Epidermal melanocyte (primary cell): ENCODE data around the gene CPS1.
A peak's percentile ranks its signal among the peaks of the same experiment; 100 is the strongest.

Source experiments
- DNase-seq: peaks from one replicate; pipeline ENCODE4 v3.0.0; 2011; ENCODE audit warnings: low spot score; ENCODE audit not compliant: insufficient read length

CPS1 gene

GRCh38 chr2:210546424-210547208 is 9.8 kb upstream of the CPS1 start:
- no peak for DNase-seq

- DNase-seq = no peak
Observed at GRCh38 chr2:210548031-210548430, 8.4 kb upstream of the CPS1 start.

GRCh38 chr2:210548878-210549384 is 7.5 kb upstream of the CPS1 start:
- DNase-seq = no peak

GRCh38 chr2:210551001-210551400 is 5.4 kb upstream of the CPS1 start:
- no peak for DNase-seq

- DNase-seq = no peak
Observed at GRCh38 chr2:210553373-210553772, 3.0 kb upstream of the CPS1 start.

GRCh38 chr2:210555555-210555954 is 844 bp upstream of the CPS1 start:
- DNase-seq = no peak

- DNase-seq = no peak
Observed at GRCh38 chr2:210557721-210558120, 1.3 kb downstream of the CPS1 start.

GRCh38 chr2:210558708-210559107 is 2.3 kb downstream of the CPS1 start:
- no peak for DNase-seq

- DNase-seq = no peak
Observed at GRCh38 chr2:210559182-210559581, 2.8 kb downstream of the CPS1 start.

- DNase-seq = no peak
Observed at GRCh38 chr2:210561475-210561874, 5.1 kb downstream of the CPS1 start.

- DNase-seq = no peak
Observed at GRCh38 chr2:210562091-210562490, 5.7 kb downstream of the CPS1 start.

GRCh38 chr2:210562502-210563080 is 6.2 kb downstream of the CPS1 start:
- DNase-seq = no peak

- DNase-seq = no peak
Observed at GRCh38 chr2:210567279-210567678, 10.9 kb downstream of the CPS1 start.

GRCh38 chr2:210568108-210568507 is 11.7 kb downstream of the CPS1 start:
- no peak for DNase-seq

- DNase-seq = peak; percentile 51
Observed at GRCh38 chr2:210577263-210578071, 21.1 kb downstream of the CPS1 start.

GRCh38 chr2:210584834-210585233 is 28.4 kb downstream of the CPS1 start:
- DNase-seq = no peak

- no peak for DNase-seq
Observed at GRCh38 chr2:210586381-210586780, 30.0 kb downstream of the CPS1 start.

- DNase-seq = no peak
Observed at GRCh38 chr2:210591663-210592062, 35.3 kb downstream of the CPS1 start.

- no peak for DNase-seq
Observed at GRCh38 chr2:210592726-210593125, 36.3 kb downstream of the CPS1 start.

- DNase-seq = no peak
Observed at GRCh38 chr2:210593166-210593565, 36.8 kb downstream of the CPS1 start.

GRCh38 chr2:210598219-210598618 is 41.8 kb downstream of the CPS1 start:
- no peak for DNase-seq

GRCh38 chr2:210599476-210599875 is 43.1 kb downstream of the CPS1 start:
- no peak for DNase-seq
